Stimulated activated CD8-positive, alpha-beta memory T cell treated with anti-CD3 and anti-CD28 coated beads, Interleukin-7, amount 100 ng/mL, for 1 hour (primary cell): ENCODE results near the gene PTGFRN.
"Not testable (repeated sequence)": the region's sequence is repeated elsewhere in the genome, so short reads cannot be mapped to it uniquely, and the experiment has no call there.

ENCODE experiments used
- DNase-seq, 2 donors: peaks; one replicate each; pipeline ENCODE4 v3.0.0-alpha.2; 2020; ENCODE audit warnings: low read depth in 2 of 2

PTGFRN gene

GRCh38 chr1:116916533-116917445 lies 7.1 kb downstream of the PTGFRN start:
- no peak for DNase-seq

- no peak for DNase-seq
These were observed 9.1 kb downstream of the PTGFRN start for GRCh38 chr1:116918714-116919357.

- DNase-seq = no peak
These were observed 10.1 kb downstream of the PTGFRN start for GRCh38 chr1:116919802-116920201.

- no peak for DNase-seq
These were observed 10.5 kb downstream of the PTGFRN start for GRCh38 chr1:116920211-116920610.

GRCh38 chr1:116921301-116921885 lies 11.7 kb downstream of the PTGFRN start:
- no peak for DNase-seq

- no peak for DNase-seq
These were observed 12.2 kb downstream of the PTGFRN start for GRCh38 chr1:116921937-116922336.

GRCh38 chr1:116923421-116923820 lies 13.7 kb downstream of the PTGFRN start:
- DNase-seq = no peak

- no peak for DNase-seq
These were observed 17.5 kb downstream of the PTGFRN start for GRCh38 chr1:116927049-116927798.

- no peak for DNase-seq
These were observed 20.4 kb downstream of the PTGFRN start for GRCh38 chr1:116929961-116930592.

GRCh38 chr1:116931016-116931918 lies 21.6 kb downstream of the PTGFRN start:
- no peak for DNase-seq

GRCh38 chr1:116933606-116934515 lies 24.1 kb downstream of the PTGFRN start:
- no peak for DNase-seq

- no peak for DNase-seq
These were observed 25.0 kb downstream of the PTGFRN start for GRCh38 chr1:116934586-116935207.

- no peak for DNase-seq
These were observed 28.5 kb downstream of the PTGFRN start for GRCh38 chr1:116938216-116938615.

- DNase-seq = not testable (repeated sequence)
These were observed 30.2 kb downstream of the PTGFRN start for GRCh38 chr1:116939780-116940543.

- DNase-seq = no peak
These were observed 31.3 kb downstream of the PTGFRN start for GRCh38 chr1:116940814-116941599.

- DNase-seq = no peak
These were observed 32.0 kb downstream of the PTGFRN start for GRCh38 chr1:116941670-116942069.

GRCh38 chr1:116942344-116942743 lies 32.6 kb downstream of the PTGFRN start:
- no peak for DNase-seq
